K562 (cell line): ENCODE data around the gene QPCT. TPM values are rescaled to one million over a fixed set of nuclear protein-coding genes. Genes with fewer than 3 reads are reported as not detected.

ENCODE experiments used
- ATAC-seq: fragments of 200-7000 bp; cut with Tn5 transposase; 3 replicates; pipeline ENCODE4 v1.9.1; 2020; ENCODE audit warnings: moderate library complexity
- BruUV-seq: library from RNA; stranded (reverse); fragments of 400-500 nt; replicated peaks from 2 replicates; lab custom pipeline; 2021; lab: Mats Ljungman, UMichigan
- CTCF ChIA-PET: fragments of 300-600 bp; formaldehyde crosslinking; extraction: SDS; loops from one replicate; lab custom pipeline; 2021; ENCODE audit warnings: low intra/inter-chr PET ratio; lab: Yijun Ruan, JAX
- POLR2A ChIA-PET: fragments of 300-600, 350-650 bp; sonication (Branson Sonifier 250); formaldehyde crosslinking; extraction: SDS; loops from one replicate; lab custom pipeline; 2021; ENCODE audit warnings: antibody characterized with exemption, inconsistent platforms; lab: Yijun Ruan, JAX
- DNase-seq, 4 experiments: peaks; one replicate each; pipeline versions ENCODE4 v3.0.0 to v3.0.0-alpha.2; 2011 to 2018; ENCODE audit warnings: low spot score in 3 of 4, mixed read lengths in 3 of 4; ENCODE audit errors: extremely low read depth in 1 of 4
- FAIRE-seq: peaks from 2 replicates; lab custom pipeline; 2011; peaks lifted over from hg19 to GRCh38; lab: Jason Lieb, UNC
- H2AFZ ChIP-seq: 2 replicates; pipeline ENCODE4 v1.6.0; 2011; ENCODE audit warnings: low read depth, low read length, control low read depth, inconsistent platforms
- H3K27ac ChIP-seq: fragments of 200-600 bp; 3 replicates; pipeline ENCODE4 v1.8.0; 2011; ENCODE audit warnings: low read depth, mild to moderate bottlenecking, control low read depth, inconsistent platforms, low read length, moderate library complexity, mixed read lengths; ENCODE audit errors: extremely low read depth
- H3K27me3 ChIP-seq, 2 experiments: fragments of 300-600 bp in 1 of 2; 2 replicates in 1 of 2; 3 replicates in 1 of 2; pipeline versions ENCODE4 v1.6.0 to v1.8.0; 2011; ENCODE audit warnings: inconsistent platforms in 2 of 2, low read length in 2 of 2, mild to moderate bottlenecking in 1 of 2, mixed read lengths in 1 of 2, moderate library complexity in 1 of 2; ENCODE audit not compliant: control insufficient read depth in 2 of 2, insufficient read depth in 2 of 2
- H3K36me3 ChIP-seq: fragments of 300-600 bp; 3 replicates; pipeline ENCODE4 v1.8.0; 2011; ENCODE audit warnings: mild to moderate bottlenecking, low read length, inconsistent platforms; ENCODE audit not compliant: control insufficient read depth, insufficient read depth
- H3K4me1 ChIP-seq, 2 experiments: fragments of 200-600 bp in 1 of 2; replicated peaks in 1 of 2; 2 replicates in 1 of 2; 3 replicates in 1 of 2; pipeline versions ENCODE4 v1.5.1 to v1.8.0; 2011; ENCODE audit warnings: inconsistent platforms in 2 of 2, low read length in 2 of 2, mild to moderate bottlenecking in 1 of 2, mixed read lengths in 1 of 2, moderate library complexity in 1 of 2; ENCODE audit not compliant: control insufficient read depth in 2 of 2, insufficient read depth in 2 of 2
- H3K4me2 ChIP-seq: 2 replicates; pipeline ENCODE4 v1.6.1; 2011; ENCODE audit warnings: low read length, control low read depth, inconsistent platforms, mixed read lengths; ENCODE audit not compliant: insufficient read depth
- H3K4me3 ChIP-seq: fragments of 200-600 bp; sonication (generic), shearing (Covaris generic); 2 replicates; pipeline ENCODE4 v1.5.1; 2016; ENCODE audit warnings: control low read depth, inconsistent platforms
- H3K79me2 ChIP-seq: fragments of 200-600 bp; 3 replicates; pipeline ENCODE4 v1.8.0; 2011; ENCODE audit warnings: low read length, inconsistent platforms; ENCODE audit not compliant: control insufficient read depth, insufficient read depth
- H3K9ac ChIP-seq, 2 experiments: 2 replicates each; pipeline versions ENCODE4 v1.6.0 to v1.6.1; 2011; ENCODE audit warnings: low read depth in 2 of 2, low read length in 2 of 2, control low read depth in 1 of 2, inconsistent platforms in 1 of 2, mild to moderate bottlenecking in 1 of 2, mixed read lengths in 1 of 2; ENCODE audit not compliant: insufficient read depth in 1 of 2
- H3K9me1 ChIP-seq: one replicate; pipeline ENCODE4 v1.6.0; 2011; ENCODE audit warnings: inconsistent platforms, mild to moderate bottlenecking, low read length, moderate library complexity; ENCODE audit not compliant: control insufficient read depth, insufficient read depth
- H3K9me3 ChIP-seq: replicated peaks from 2 replicates; pipeline ENCODE4 v1.5.1; 2011; ENCODE audit warnings: low read depth, low read length, inconsistent platforms; ENCODE audit not compliant: control insufficient read depth, insufficient read depth
- H4K20me1 ChIP-seq: replicated peaks from 2 replicates; pipeline ENCODE4 v1.6.1; 2011; ENCODE audit warnings: low read length, inconsistent platforms, mixed read lengths; ENCODE audit not compliant: control insufficient read depth, insufficient read depth
- CREB3 ChIP-seq: fragments of 450-650 bp; conservative IDR thresholded peaks from 2 replicates; pipeline ENCODE4 v1.6.1; 2016; ENCODE audit warnings: missing genetic modification characterization, low read depth, mild to moderate bottlenecking, missing compliant biosample characterization, moderate library complexity
- FOXJ3 ChIP-seq: sonication (generic); formaldehyde crosslinking; IDR thresholded peaks from 2 replicates; pipeline ENCODE4 v1.4.0; 2020; ENCODE audit warnings: mild to moderate bottlenecking, missing genetic modification reagents
- HDAC6 ChIP-seq: IDR thresholded peaks from 2 replicates; pipeline ENCODE4 v1.6.1; 2012; ENCODE audit warnings: low read depth, mild to moderate bottlenecking, control low read depth, inconsistent platforms, low read length, moderate library complexity
- ILF3 ChIP-seq: fragments of 450-650 bp; IDR thresholded peaks from 2 replicates; pipeline ENCODE4 v1.6.1; 2018; ENCODE audit warnings: antibody characterized with exemption, mild to moderate bottlenecking, moderate library complexity, borderline replicate concordance
- KDM1A ChIP-seq, 2 experiments: fragments of 450-650 bp; IDR thresholded peaks; 2 replicates each; pipeline ENCODE4 v1.6.1; 2016; ENCODE audit warnings: mild to moderate bottlenecking in 2 of 2
- SMAD4 ChIP-seq: fragments of 250-450 bp; sonication (Bioruptor Pico); conservative IDR thresholded peaks from 2 replicates; pipeline ENCODE4 v1.8.0; 2021; ENCODE audit warnings: inconsistent platforms, mild to moderate bottlenecking, moderate library complexity
- STAT5A ChIP-seq: IDR thresholded peaks from 2 replicates; pipeline ENCODE4 v1.6.1; 2012; ENCODE audit warnings: low read length, inconsistent platforms, borderline replicate concordance
- ZNF76 ChIP-seq: fragments of 250-450 bp; sonication (Bioruptor Pico); IDR thresholded peaks from 2 replicates; pipeline ENCODE4 v1.4.0; 2020; ENCODE audit warnings: mild to moderate bottlenecking, moderate library complexity, borderline replicate concordance
- WGBS: fragments of 100-300 bp; shearing (Covaris generic); methylation state at CpG from one replicate; pipeline ENCODE4 v1.1.6; 2016; ENCODE audit warnings: low coverage, mixed read lengths; ENCODE audit not compliant: insufficient coverage; ENCODE audit errors: missing lambda C conversion rate; 5-methylcytosine and 5-hydroxymethylcytosine counted together
- in situ Hi-C: fragments of 300-500 bp; cut with MboI; formaldehyde crosslinking; loops from 4 replicates; pipeline ENCODE4 v1.15.0; 2018; ENCODE audit warnings: inconsistent platforms, mixed read lengths
- intact Hi-C: fragments of 100-400 bp; cut with micrococcal nuclease; formaldehyde crosslinking; loops from 2 replicates; pipeline ENCODE4 v1.14.2; 2022
- polyA plus RNA-seq, 8 experiments: library from polyadenylated mRNA; depleted of rRNA in 4 of 8; stranded (reverse) in 5 of 8; unstranded in 3 of 8; fragments of >200 nt; fragmentation: Nextera tagmentation in 2 of 8; fragmentation: Illumina TruSeq in 1 of 8; extraction: Ambion mirVana in 2 of 8; extraction: Trizol in 1 of 8; gene quantifications; 2 replicates each; pipeline versions ENCODE4 v1.2.1 to v1.2.3, GENCODE V29; 2011 to 2014; ENCODE audit warnings: inconsistent platforms in 1 of 8, missing spikeins in 1 of 8
- total RNA-seq, 7 experiments: library from RNA; depleted of rRNA in 6 of 7; stranded (reverse); fragments of >200 nt in 6 of 7; fragmentation: Illumina TruSeq in 2 of 7; extraction: Trizol in 2 of 7; gene quantifications; 2 replicates each; pipeline versions ENCODE4 v1.2.1 to v1.2.3, GENCODE V29; 2011 to 2021; ENCODE audit warnings: low replicate concordance in 1 of 7

QPCT gene
- total and polyA plus RNA-seq, 9 of the 15 experiments (the other 6 are each of a cell fraction or from before 2014, with no cell fraction given), result 0.07 TPM; not detected in 8

- peaks cover 11 to 28% of the 10 kb centered on the region in 2 experiments; a peak in 4 of 5 replicates for H3K27me3 ChIP-seq
- no peak overlapping the region for H2AFZ ChIP-seq
- ATAC-seq, result no peak
- no peaks in the 10 kb centered on the region for H4K20me1 ChIP-seq
- no TSS peak for BruUV-seq
- in situ Hi-C loops, result no loop called here
- 0% methylated on average over 5 of the region's 5 CpGs for WGBS
- ChIA-PET CTCF (interaction anchor here (0.6 kb wide), 1 partner anchor 503 kb away, joined by 3 read pairs; no protein-coding TSS in a partner anchor), POLR2A (interaction anchor here (0.6 kb wide), 1 partner anchor 126 kb away, joined by 4 read pairs; no protein-coding TSS in a partner anchor)
- no peak for DNase-seq
- H3K4me1 ChIP-seq, result no peaks in the 10 kb centered on the region; a peak in 2 of 5 replicates
- no peak overlapping the region for H3K4me2 ChIP-seq
- FAIRE-seq, result no peak
- H3K4me3 ChIP-seq, result no peak overlapping the region
- H3K9me3 ChIP-seq, result no peaks in the 10 kb centered on the region
- no peak overlapping the region for H3K27ac ChIP-seq
- H3K9ac ChIP-seq, result no peak overlapping the region
- H3K9me1 ChIP-seq, result no peaks in the 10 kb centered on the region
- H3K36me3 ChIP-seq, result no peaks in the 10 kb centered on the region
- no peaks in the 10 kb centered on the region for H3K79me2 ChIP-seq
- intact Hi-C loops, result no loop called here
- no peak for TF ChIP-seq ILF3
- no peak for TF ChIP-seq STAT5A
- TF ChIP-seq FOXJ3 (CRISPR knock-in tag), result no peak
- TF ChIP-seq KDM1A (IDR thresholded peaks at IDR 0.05), result 0 out of 4 replicates have a peak, but pooled peaks of 1 of the 2 experiments have one; percentile 56
- TF ChIP-seq, all 486 proteins: peak for 1
Measured at GRCh38 chr2:37387148-37387835, 42.9 kb downstream of the QPCT start.

GRCh38 chr2:37388074-37388473 is 43.6 kb downstream of the QPCT start:
- POLR2A ChIA-PET, result no interaction called here
- Histone ChIP-seq H3K9me1 (no peaks in the 10 kb centered on the region), H3K9ac (no peak overlapping the region), H4K20me1 (no peaks in the 10 kb centered on the region), H3K27ac (no peak overlapping the region), H2AFZ (no peak overlapping the region), H3K4me2 (no peak overlapping the region), H3K4me1 (no peaks in the 10 kb centered on the region; a peak in 2 of 5 replicates), H3K36me3 (no peaks in the 10 kb centered on the region), H3K9me3 (no peaks in the 10 kb centered on the region), H3K4me3 (no peak overlapping the region), H3K27me3 (peaks cover 11 to 28% of the 10 kb centered on the region in 2 experiments; a peak in 4 of 5 replicates), H3K79me2 (no peaks in the 10 kb centered on the region)
- no peak for ATAC-seq
- DNase-seq, result no peak
- in situ Hi-C loops, result no loop called here
- no peak for FAIRE-seq
- 4% methylated on average over 2 of the region's 2 CpGs for WGBS
- intact Hi-C loops, result no loop called here
- CTCF ChIA-PET, result no interaction called here
- no TSS peak for BruUV-seq
- TF ChIP-seq ZNF76, result no peak
- TF ChIP-seq SMAD4, result no peak
- no peak for TF ChIP-seq HDAC6
- no peak for TF ChIP-seq CREB3 (tag)
